HepG2 (cell line): ENCODE results near the gene TBL3. TPM values are rescaled to one million over a fixed set of nuclear protein-coding genes. Genes with fewer than 3 reads are reported as not detected.

Source experiments
- DNMT3B ChIP-seq: conservative IDR thresholded peaks from 2 replicates; pipeline ENCODE4 v1.6.1; 2016; ENCODE audit warnings: missing biosample characterization, control low read depth
- EP300 ChIP-seq, 3 experiments: sonication (generic) in 1 of 3; formaldehyde crosslinking in 1 of 3; IDR thresholded peaks; 2 replicates each; pipeline versions ENCODE4 v1.5.1 to v1.6.1; 2011 to 2020; ENCODE audit warnings: low read depth in 2 of 3, low read length in 2 of 3, borderline replicate concordance in 1 of 3, improper control_type of control experiment in 1 of 3, mild to moderate bottlenecking in 1 of 3, missing genetic modification reagents in 1 of 3, moderate library complexity in 1 of 3
- GTF2F1 ChIP-seq: fragments of 150-350 bp; IDR thresholded peaks from 2 replicates; pipeline ENCODE4 v1.6.1; 2014; ENCODE audit warnings: low read length
- KAT8 ChIP-seq: IDR thresholded peaks from 2 replicates; pipeline ENCODE4 v1.6.1; 2016; ENCODE audit warnings: missing genetic modification reagents, missing compliant biosample characterization
- PHF8 ChIP-seq: sonication (generic); formaldehyde crosslinking; IDR thresholded peaks from 2 replicates; pipeline ENCODE4 v1.5.0; 2020; ENCODE audit warnings: missing genetic modification reagents
- PRMT3 ChIP-seq: sonication (generic); formaldehyde crosslinking; IDR thresholded peaks from 2 replicates; pipeline ENCODE4 v1.8.1; 2022; ENCODE audit warnings: low read depth, mild to moderate bottlenecking, moderate library complexity, missing genetic modification reagents, borderline replicate concordance
- RBM39 ChIP-seq: fragments of 200-400 bp; formaldehyde crosslinking; IDR thresholded peaks from one replicate; pipeline ENCODE4 v1.6.1; 2018; ENCODE audit warnings: antibody characterized with exemption, mild to moderate bottlenecking, low read depth, low read length; ENCODE audit not compliant: poor library complexity, severe bottlenecking
- SRF ChIP-seq: IDR thresholded peaks from 2 replicates; pipeline ENCODE4 v1.6.1; 2011; ENCODE audit warnings: mild to moderate bottlenecking, low read depth, low read length, moderate library complexity
- ZBTB1 ChIP-seq: sonication (generic); formaldehyde crosslinking; IDR thresholded peaks from 2 replicates; pipeline ENCODE4 v1.4.0; 2020; ENCODE audit warnings: missing genetic modification reagents, borderline replicate concordance
- ZNF354B ChIP-seq: sonication (generic); formaldehyde crosslinking; IDR thresholded peaks from 2 replicates; pipeline ENCODE4 v1.8.0; 2022; ENCODE audit warnings: mild to moderate bottlenecking, missing genetic modification reagents
- ZNF407 ChIP-seq: sonication (generic); formaldehyde crosslinking; IDR thresholded peaks from one replicate; pipeline ENCODE4 v1.5.1; 2020; ENCODE audit warnings: mild to moderate bottlenecking, missing genetic modification reagents; ENCODE audit errors: not compliant biosample characterization
- ZNF687 ChIP-seq: sonication (generic); formaldehyde crosslinking; IDR thresholded peaks from 2 replicates; pipeline ENCODE4 v1.5.1; 2020; ENCODE audit warnings: mild to moderate bottlenecking, missing genetic modification reagents, moderate library complexity
- ZNF800 ChIP-seq: sonication (generic); formaldehyde crosslinking; IDR thresholded peaks from 2 replicates; pipeline ENCODE4 v1.4.0; 2020; ENCODE audit warnings: missing genetic modification reagents
- polyA plus RNA-seq, 8 experiments: library from polyadenylated mRNA; depleted of rRNA in 3 of 8; stranded (reverse) in 7 of 8; unstranded in 1 of 8; fragments of >200 nt; fragmentation: Illumina TruSeq in 4 of 8; extraction: Trizol in 4 of 8; gene quantifications; 2 replicates each; pipeline versions ENCODE4 v1.2.1 to v1.2.3, GENCODE V29; 2011 to 2016; ENCODE audit warnings: low read depth in 4 of 8, missing spikeins in 1 of 8, mixed read lengths in 1 of 8; ENCODE audit not compliant: insufficient read depth in 1 of 8
- total RNA-seq, 5 experiments: library from RNA; depleted of rRNA; stranded (reverse); fragments of >200 nt; fragmentation: Illumina TruSeq; extraction: Trizol; gene quantifications; 2 replicates each; pipeline ENCODE4 v1.2.3, GENCODE V29; 2016; ENCODE audit warnings: low read depth in 1 of 5

Gene TBL3
- total and polyA plus RNA-seq, 2 of the 13 experiments (the other 11 are each of a cell fraction or from before 2014, with no cell fraction given) = 16.8 to 38.0 TPM

GRCh38 chr16:1923299-1924034, 48.4 kb upstream of the TBL3 start (continued):
- TF ChIP-seq KAT8 (CRISPR knock-in tag) = 0 out of 2 replicates have a peak, but pooled peaks have one; percentile 24
- TF ChIP-seq GTF2F1 = no peak
- TF ChIP-seq PRMT3 (CRISPR knock-in tag) = no peak
- no peak for TF ChIP-seq ZNF354B (CRISPR knock-in tag)
- peak; percentile 14 for TF ChIP-seq RBM39
- peak; percentile 50 for TF ChIP-seq ZNF687 (CRISPR knock-in tag)
- no peak for TF ChIP-seq ZNF800
- no peak for TF ChIP-seq DNMT3B
- TF ChIP-seq SRF = no peak
- peak in 1 of 2 experiments; percentile 49; a peak in 1 of 4 replicates for TF ChIP-seq EP300 (IDR thresholded peaks at IDR 0.05; ENCODE audit: low read depth in 2 of 2, low read length in 2 of 2)
- TF ChIP-seq EP300 (CRISPR knock-in tag; IDR thresholded peaks at IDR 0.05; ENCODE audit: borderline replicate concordance) = no peak
- TF ChIP-seq PHF8 (CRISPR knock-in tag) = no peak
- no peak for TF ChIP-seq ZBTB1
- TF ChIP-seq ZNF407 (CRISPR knock-in tag) = peak; percentile 18
